Kidney (tissue), 14 donors: Measurements from ENCODE around the gene PLOD1. TPM values are rescaled to one million over a fixed set of nuclear protein-coding genes. Genes with fewer than 3 reads are reported as not detected.

ENCODE experiments used
- DNase-seq, 5 donors: peaks; one replicate each; pipeline ENCODE4 v3.0.0-alpha.2; 2013 to 2020
- FAIRE-seq: peaks from 2 replicates; lab custom pipeline; 2012; peaks lifted over from hg19 to GRCh38; lab: Jason Lieb, UNC
- H3K27ac ChIP-seq, 2 donors: one replicate each; pipeline ENCODE4 v1.7.0; 2013; ENCODE audit warnings: low read depth in 2 of 2, low read length in 2 of 2, inconsistent platforms in 1 of 2
- H3K27me3 ChIP-seq: one replicate; pipeline ENCODE4 v1.7.1; 2013; ENCODE audit warnings: low read length, inconsistent platforms; ENCODE audit not compliant: control insufficient read depth, insufficient read depth
- H3K36me3 ChIP-seq, 3 donors: one replicate each; pipeline versions ENCODE4 v1.7.0 to v1.7.1; 2013; ENCODE audit warnings: low read length in 3 of 3, control low read depth in 1 of 3, inconsistent platforms in 1 of 3; ENCODE audit not compliant: insufficient read depth in 3 of 3, control insufficient read depth in 2 of 3
- H3K4me1 ChIP-seq, 3 donors: one replicate each; pipeline versions ENCODE4 v1.7.0 to v1.7.1; 2013; ENCODE audit warnings: low read length in 3 of 3, inconsistent platforms in 1 of 3, low read depth in 1 of 3; ENCODE audit not compliant: control insufficient read depth in 2 of 3, insufficient read depth in 2 of 3
- H3K4me3 ChIP-seq, 3 donors: one replicate each; pipeline versions ENCODE4 v1.7.0 to v1.8.1; 2013; ENCODE audit warnings: low read length in 3 of 3, control low read depth in 1 of 3, inconsistent platforms in 1 of 3
- H3K9ac ChIP-seq, 3 donors: one replicate each; pipeline versions ENCODE4 v1.7.0 to v1.7.1; 2013; ENCODE audit warnings: low read length in 3 of 3, control low read depth in 1 of 3, inconsistent platforms in 1 of 3
- H3K9me3 ChIP-seq, 3 donors: one replicate each; pipeline versions ENCODE4 v1.7.0 to v1.7.1; 2013; ENCODE audit warnings: low read length in 3 of 3, control low read depth in 1 of 3, inconsistent platforms in 1 of 3; ENCODE audit not compliant: control insufficient read depth in 2 of 3, insufficient read depth in 1 of 3
- intact Hi-C: fragments of 100-400 bp; cut with DNase I; formaldehyde crosslinking; loops from one replicate; pipeline ENCODE4 v1.11.1; 2022
- polyA plus RNA-seq: library from polyadenylated mRNA; stranded (reverse); fragments of 350-450 nt; fragmentation: Illumina TruSeq; extraction: RNeasy Lipid Tissue Mini Kit (QIAGEN cat#74804); gene quantifications from one replicate; pipeline ENCODE4 v1.2.3, GENCODE V29; 2014; ENCODE audit warnings: low read depth, low replicate concordance; ENCODE audit not compliant: insufficient read depth
- total RNA-seq: library from RNA; stranded (reverse); fragmentation: NEBNext Ultra II Directional; extraction: Animal tissue kit (Norgen Biotek cat#: 25700); gene quantifications from one replicate; pipeline ENCODE4 v1.2.1, GENCODE V29; 2021
- TF ChIP-seq, protein P1 (sequence below): IDR thresholded peaks from 3 replicates; pipeline ENCODE4 v1.5.1; 2012; ENCODE audit warnings: mild to moderate bottlenecking, moderate library complexity, borderline replicate concordance; ENCODE audit not compliant: insufficient read depth; ENCODE audit errors: extremely low read depth
- donor health status: control.
- donor health status: control.
- donor health status: control.
- donor health status: control.
- donor health status: control.
- donor health status: DM: yes; HTN: yes; CAD: no.
- donor health status: Normal renal cell carcinoma (clear cell type).

Gene PLOD1
- total and polyA plus RNA-seq, 2 donors from 2014 or later = 58.8 to 103 TPM

DNA sequence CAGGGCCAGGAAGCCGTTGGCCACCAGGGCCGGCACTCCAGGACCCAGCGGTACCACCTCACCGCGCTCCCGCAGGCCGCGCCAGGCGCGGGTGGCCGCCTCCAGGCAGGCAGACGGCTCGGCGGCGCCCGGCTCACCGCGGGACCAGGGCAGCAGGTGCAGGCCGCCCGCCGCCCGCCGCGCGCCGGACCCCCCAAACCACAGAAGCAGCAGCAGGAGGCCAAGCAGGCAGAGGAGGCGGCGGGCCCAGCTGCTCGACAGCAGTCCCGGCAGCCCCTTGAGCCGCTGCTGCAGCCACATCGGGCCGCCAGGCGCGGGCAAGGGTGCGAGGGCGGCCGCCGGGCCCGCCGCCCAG is 8.6 kb upstream of the PLOD1 start:
- no peaks in the 10 kb centered on the region for H3K27me3 ChIP-seq
- peak overlapping the region in 1 of 3 donors; percentile 74 for H3K4me3 ChIP-seq
- H3K9ac ChIP-seq = no peak overlapping the region
- TF ChIP-seq, protein P1, sequence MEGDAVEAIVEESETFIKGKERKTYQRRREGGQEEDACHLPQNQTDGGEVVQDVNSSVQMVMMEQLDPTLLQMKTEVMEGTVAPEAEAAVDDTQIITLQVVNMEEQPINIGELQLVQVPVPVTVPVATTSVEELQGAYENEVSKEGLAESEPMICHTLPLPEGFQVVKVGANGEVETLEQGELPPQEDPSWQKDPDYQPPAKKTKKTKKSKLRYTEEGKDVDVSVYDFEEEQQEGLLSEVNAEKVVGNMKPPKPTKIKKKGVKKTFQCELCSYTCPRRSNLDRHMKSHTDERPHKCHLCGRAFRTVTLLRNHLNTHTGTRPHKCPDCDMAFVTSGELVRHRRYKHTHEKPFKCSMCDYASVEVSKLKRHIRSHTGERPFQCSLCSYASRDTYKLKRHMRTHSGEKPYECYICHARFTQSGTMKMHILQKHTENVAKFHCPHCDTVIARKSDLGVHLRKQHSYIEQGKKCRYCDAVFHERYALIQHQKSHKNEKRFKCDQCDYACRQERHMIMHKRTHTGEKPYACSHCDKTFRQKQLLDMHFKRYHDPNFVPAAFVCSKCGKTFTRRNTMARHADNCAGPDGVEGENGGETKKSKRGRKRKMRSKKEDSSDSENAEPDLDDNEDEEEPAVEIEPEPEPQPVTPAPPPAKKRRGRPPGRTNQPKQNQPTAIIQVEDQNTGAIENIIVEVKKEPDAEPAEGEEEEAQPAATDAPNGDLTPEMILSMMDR = no peak
- intact Hi-C loops = no loop called here
- no peak overlapping the region for H3K27ac ChIP-seq
- H3K36me3 ChIP-seq = peaks cover 0 to 11% (median 0%) of the 10 kb centered on the region in 3 donors
- DNase-seq (peak in 1 of 5 donors; percentile 79), FAIRE-seq (no peak)
- no peaks in the 10 kb centered on the region for H3K9me3 ChIP-seq
- peaks cover 0 to 26% (median 6%) of the 10 kb centered on the region in 3 donors for H3K4me1 ChIP-seq

DNA sequence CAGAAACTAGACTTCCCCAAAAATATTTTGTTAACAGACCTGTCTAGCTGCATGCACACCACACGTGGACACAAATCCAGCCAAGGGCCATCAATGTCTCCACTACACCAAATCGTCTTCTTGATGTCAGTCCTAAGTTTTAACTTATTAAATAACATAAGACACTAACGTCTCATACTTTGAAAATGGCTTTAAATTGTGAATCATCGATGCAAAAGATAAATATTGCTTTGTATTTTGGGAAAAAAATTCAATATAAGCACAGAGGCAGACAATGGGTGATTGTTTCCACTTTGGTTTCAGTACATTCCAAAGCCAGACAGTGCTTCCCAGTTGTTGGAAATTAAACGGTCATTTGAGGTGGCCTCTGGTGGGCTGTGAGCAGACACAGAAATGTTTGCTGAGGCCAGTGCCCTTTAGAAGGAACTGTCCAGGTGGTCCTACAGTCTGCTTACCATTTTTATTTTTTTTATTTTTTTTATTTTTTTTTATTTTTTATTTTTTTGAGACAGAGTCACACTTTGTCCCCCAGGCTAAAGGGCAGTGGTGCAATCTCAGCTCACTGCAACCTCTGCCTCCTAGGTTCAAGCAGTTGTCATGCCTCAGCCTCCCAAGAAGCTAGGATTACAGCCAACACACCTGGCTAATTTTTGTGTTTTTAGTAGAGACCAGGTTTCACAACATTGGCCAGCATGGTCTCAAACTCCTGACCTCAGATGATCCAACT is 6.5 kb upstream of the PLOD1 start:
- intact Hi-C loops = no loop called here
- TF ChIP-seq, protein P1 = no peak
- H3K4me1 ChIP-seq = peaks cover 0 to 24% (median 4%) of the 10 kb centered on the region in 3 donors
- H3K27me3 ChIP-seq = no peaks in the 10 kb centered on the region
- peak overlapping the region in 1 of 2 donors; percentile 28 for H3K27ac ChIP-seq
- no peaks in the 10 kb centered on the region for H3K9me3 ChIP-seq
- DNase-seq (no peak), FAIRE-seq (no peak)
- H3K36me3 ChIP-seq = peaks cover 0 to 4% (median 0%) of the 10 kb centered on the region in 3 donors
- H3K4me3 ChIP-seq = no peak overlapping the region
- no peak overlapping the region for H3K9ac ChIP-seq

DNA sequence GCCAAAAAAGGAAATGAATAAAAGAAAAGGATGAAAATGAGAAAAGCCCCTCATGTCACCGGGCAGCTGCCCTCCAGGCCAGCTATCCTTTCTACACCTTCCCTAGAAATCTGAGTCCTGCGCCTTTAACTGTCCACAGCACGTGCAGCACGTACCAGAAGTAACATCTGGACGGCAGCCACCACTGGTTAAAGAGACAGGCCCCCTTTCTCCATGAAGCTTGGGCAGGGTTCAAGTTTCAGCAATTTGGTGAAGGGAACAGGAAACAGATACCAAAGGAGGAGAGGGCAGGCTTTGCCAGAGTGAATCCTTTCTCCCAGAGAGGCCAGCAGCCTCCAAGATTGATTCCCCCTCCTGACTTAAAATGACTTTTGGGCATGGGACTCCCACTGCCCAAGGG is 4.7 kb upstream of the PLOD1 start:
- Histone ChIP-seq H3K4me3 (no peak overlapping the region), H3K36me3 (no peaks in the 10 kb centered on the region), H3K27me3 (no peaks in the 10 kb centered on the region), H3K27ac (no peak overlapping the region), H3K9ac (no peak overlapping the region), H3K4me1 (peaks cover 0 to 14% (median 4%) of the 10 kb centered on the region in 3 donors), H3K9me3 (no peaks in the 10 kb centered on the region)
- FAIRE-seq = no peak
- peak; percentile 80 to 91 (median 85) for DNase-seq
- TF ChIP-seq, protein P1 = no peak
- intact Hi-C loops = no loop called here
